Activated T-helper 1 cell treated with Interleukin-2 at 50 U/mL for 16 hours (primary cell): ENCODE data around the gene AKAP6.
"Not testable (repeated sequence)": the region's sequence is repeated elsewhere in the genome, so short reads cannot be mapped to it uniquely, and the experiment has no call there.

ENCODE experiments used
- DNase-seq: peaks from one replicate; pipeline ENCODE4 v3.0.0-alpha.2; 2020; ENCODE audit warnings: low read depth

The AKAP6 gene

GRCh38 chr14:32583427-32583826 is 254.3 kb downstream of the AKAP6 start:
- not testable (repeated sequence) for DNase-seq

- DNase-seq = no peak
Measured at GRCh38 chr14:32584079-32584478, 255.0 kb downstream of the AKAP6 start.

- no peak for DNase-seq
Measured at GRCh38 chr14:32587461-32587860, 258.4 kb downstream of the AKAP6 start.

GRCh38 chr14:32588448-32589320 is 259.6 kb downstream of the AKAP6 start:
- DNase-seq = no peak

GRCh38 chr14:32590157-32590556 is 261.1 kb downstream of the AKAP6 start:
- DNase-seq = no peak

DNA sequence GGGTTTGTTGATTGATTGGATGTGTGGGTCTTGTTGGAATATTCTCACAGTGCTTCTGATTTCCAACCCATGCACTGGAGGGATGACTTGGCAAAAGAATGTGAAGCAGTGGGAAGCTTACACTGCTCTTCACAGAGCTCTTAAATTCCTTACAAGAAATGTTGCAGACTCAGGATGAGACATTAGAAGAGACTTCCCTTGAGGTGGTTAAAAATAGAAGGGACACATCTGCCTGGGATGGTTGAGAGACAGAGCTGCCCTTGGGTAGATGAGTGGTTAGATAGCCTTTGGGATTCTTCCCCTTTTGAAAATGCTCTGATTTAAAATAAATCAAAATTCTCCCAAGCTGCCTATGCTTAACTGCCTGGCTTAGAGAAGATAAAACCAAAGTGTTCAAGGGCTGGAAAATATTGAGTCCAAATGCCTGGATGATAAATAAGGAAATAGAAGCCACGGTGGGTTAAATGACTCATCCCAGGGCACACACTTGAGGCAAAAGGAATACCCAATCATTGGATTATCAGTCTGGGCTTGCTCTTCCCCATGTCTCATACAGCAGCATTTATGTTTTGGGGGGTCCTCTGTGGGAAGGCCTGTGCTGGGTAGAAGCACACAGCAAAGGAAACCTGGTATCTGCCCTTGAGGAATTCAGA is 264.3 kb downstream of the AKAP6 start:
- DNase-seq = no peak

DNA sequence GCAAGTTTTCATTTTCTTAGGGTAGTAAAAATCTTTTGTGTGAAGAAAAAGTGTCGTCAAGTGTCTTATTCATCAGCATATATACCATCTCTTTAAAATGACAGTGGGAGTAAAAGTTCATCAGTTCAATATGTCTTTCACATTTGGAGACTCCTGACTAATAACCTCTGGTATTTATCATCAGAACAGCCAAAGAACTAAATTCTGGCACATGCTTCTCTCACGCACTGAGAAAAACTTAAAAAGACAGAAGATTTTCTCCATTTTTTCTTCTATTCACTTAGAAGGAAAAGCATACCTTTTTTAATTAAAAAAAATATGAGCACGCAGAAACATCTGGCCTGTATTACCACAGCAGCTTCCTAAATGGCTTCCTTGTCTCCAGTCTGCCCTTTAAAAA is 265.7 kb downstream of the AKAP6 start:
- no peak for DNase-seq

GRCh38 chr14:32595497-32595896 is 266.4 kb downstream of the AKAP6 start:
- DNase-seq = no peak

DNA sequence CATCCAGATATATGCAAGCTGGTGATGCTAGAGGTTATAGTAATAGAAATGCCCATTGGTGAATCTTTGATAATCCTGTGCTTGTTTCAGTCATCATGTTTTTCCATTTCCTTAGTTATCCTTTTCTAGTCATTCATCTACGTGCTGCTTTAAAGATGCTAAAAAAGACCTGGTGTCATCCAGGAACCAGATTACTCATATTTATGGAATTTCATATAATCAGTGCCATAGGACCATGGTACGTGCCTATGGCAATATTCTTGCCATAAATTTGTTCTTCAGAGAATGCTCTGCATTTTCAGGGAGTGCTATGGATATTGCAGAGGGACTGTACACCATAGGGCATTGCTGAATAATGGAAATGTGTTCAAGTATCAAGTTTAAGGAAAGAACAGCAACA is 267.3 kb downstream of the AKAP6 start:
- DNase-seq = no peak

GRCh38 chr14:32597771-32598170 is 268.7 kb downstream of the AKAP6 start:
- DNase-seq = no peak

DNA sequence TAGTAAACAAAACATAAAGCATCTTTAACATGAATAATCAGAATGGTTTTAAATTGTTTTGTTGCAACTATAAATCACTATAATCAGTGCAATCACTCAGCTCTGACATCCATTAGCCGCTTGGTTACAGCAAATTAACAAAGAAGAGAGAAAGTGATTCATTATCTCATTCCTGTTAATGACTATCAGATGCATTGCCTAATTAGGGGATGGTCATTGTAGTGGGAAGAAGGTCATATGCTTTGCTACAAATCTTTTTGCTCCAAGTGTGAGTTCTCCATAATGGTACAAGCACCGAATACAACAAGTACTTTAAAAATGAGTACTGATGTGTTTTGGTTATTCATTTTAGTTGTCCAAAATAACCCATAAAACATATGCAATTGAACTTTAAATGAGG is 272.0 kb downstream of the AKAP6 start:
- DNase-seq = no peak

DNA sequence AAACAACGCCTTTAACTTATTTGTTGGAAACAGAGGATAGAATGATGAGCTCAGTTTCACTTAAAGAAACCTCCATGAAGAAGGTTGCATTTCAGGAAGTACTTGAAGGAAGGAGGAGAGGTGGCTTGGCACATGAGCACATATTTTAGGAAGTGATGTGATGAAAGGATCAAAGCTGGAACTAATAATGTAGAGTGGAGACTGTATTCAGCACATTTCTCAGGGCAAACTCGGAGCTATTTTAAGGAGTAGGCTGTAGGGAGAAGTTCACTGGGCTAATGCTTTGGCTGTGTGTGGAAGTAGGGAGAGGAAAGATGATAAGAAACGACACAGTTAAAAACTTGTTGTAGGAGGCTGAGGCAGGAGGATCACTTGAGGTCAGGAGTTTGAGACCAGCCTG is 272.8 kb downstream of the AKAP6 start:
- DNase-seq = no peak

DNA sequence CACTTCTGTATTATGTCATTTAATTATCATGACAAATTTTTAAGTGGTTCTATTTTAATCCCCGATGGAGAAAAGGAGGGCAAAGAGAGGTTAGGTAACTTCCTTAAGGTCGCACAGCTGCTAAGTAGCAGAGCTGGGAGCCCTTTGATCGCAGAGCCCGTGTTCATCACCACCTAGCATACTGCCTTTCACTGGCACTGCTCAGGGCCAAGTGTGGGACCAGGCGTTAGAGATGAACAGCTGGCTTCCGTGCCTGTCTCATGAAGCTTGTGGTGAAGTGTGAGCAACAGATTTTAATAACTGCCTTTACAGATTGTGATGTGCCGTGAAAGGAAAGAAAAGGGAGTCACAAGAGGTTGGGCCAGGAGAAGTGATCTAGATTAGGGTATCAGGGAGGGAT is 273.6 kb downstream of the AKAP6 start:
- DNase-seq = no peak

DNA sequence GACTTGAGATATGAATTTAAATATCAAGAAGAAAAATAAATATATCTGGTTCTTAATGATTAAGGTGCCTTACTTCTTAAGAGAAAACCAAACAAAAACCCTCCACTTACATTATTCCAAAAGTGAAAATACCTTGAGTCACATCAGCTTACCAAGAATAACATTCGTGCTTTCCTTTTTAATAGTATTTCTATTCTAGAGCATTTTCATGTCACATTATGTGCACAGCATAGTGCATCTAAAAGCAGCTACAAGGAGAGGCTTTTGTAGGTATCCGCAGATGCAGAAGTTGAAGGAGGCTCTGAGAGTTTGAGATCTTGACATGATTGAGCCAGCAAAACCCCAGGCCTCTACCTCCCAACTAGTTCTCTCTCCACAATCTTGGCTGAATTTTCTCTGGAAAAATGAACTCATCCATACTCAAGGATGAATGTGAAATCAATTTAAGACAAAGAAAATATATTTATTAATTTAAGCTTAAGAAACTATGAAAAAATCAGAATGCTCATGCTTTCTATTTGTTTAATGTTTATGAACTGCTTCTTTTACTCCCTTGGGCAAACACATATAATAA is 275.0 kb downstream of the AKAP6 start:
- no peak for DNase-seq

GRCh38 chr14:32606301-32606700 is 277.2 kb downstream of the AKAP6 start:
- DNase-seq = no peak

DNA sequence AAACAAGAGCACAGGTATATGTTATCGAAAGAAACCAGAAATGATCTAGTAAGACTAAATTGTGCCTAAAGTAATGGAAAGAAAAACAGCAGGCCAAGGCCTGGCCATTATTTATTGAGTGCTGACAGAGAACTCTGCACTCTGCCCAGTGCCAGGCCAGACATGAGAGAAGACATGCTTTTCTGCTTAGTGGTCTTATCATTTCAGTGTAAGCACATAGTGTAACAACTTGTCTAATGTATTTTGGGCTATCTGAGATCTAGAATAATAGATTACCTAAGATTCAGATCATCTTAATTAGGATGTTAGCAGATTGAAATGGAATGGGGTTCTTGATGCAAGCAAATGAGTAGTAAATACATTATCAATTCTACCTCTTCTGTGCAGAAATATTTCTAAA is 278.3 kb downstream of the AKAP6 start:
- DNase-seq = no peak

DNA sequence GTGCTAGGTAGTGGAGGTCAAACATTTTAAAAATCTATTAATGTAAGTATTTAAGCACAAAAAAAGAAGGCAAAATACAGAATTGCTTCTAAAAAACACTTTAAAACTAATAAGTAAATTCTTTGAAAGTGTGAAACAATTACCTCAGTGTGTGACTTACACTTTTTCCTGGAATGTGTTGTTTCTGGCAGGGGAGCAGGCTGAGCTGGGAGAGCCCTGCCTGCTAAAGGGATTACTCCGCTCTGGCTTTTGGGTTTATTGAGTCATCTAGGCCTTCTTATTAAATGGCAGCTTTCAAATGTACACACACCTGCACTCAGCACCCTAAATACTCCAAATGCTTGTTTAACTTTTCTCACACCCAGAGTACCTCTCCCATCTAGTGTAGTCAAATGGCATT is 279.8 kb downstream of the AKAP6 start:
- DNase-seq = no peak

GRCh38 chr14:32609388-32609787 is 280.3 kb downstream of the AKAP6 start:
- no peak for DNase-seq

- DNase-seq = no peak
Measured at GRCh38 chr14:32611752-32612151, 282.7 kb downstream of the AKAP6 start.

DNA sequence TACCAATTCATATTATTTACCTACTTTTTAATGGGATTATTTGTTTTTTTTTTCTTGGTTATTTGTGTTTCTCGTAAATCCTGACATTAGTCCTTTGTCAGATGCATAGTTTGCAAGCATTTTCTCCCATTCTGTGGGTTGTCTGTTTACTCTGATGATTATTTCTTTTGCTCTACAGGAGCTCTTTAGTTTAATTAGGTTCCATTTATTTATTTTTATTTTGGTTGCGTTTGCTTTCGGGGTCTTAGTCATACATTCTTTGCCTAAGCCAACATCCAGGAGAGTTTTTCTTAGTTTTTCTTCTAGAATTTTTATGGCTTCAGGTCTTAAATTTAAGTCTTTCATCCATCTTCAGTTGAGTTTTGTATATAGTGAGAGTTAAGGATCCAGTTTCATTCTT is 289.9 kb downstream of the AKAP6 start:
- DNase-seq = no peak

DNA sequence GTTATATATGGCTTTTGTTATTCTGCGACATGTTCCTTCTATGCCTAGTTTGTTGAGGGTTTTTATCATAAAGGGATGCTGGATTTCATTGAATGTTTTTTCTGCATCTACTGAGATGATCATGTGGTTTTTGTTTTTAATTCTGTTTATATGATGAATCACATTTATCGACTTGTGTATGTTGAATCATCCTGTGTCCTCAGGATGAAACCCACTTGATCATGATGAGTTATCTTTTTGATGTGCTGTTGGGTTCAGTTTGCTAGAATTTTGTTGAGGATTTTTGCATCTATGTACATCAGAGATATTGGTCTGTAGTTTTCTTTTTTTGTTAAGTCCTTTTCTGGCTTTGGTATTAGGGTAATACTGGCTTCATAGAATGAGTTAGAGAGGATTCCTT is 291.2 kb downstream of the AKAP6 start:
- no peak for DNase-seq

- DNase-seq = no peak
Measured at GRCh38 chr14:32620724-32621123, 291.6 kb downstream of the AKAP6 start.

- DNase-seq = no peak
Measured at GRCh38 chr14:32621585-32621984, 292.5 kb downstream of the AKAP6 start.
